Osteocyte (in vitro differentiated cells): ENCODE results near the gene PLA2R1. TPM values are rescaled to one million over a fixed set of nuclear protein-coding genes. Genes with fewer than 3 reads are reported as not detected.

ENCODE experiments used
- DNase-seq: peaks from one replicate; pipeline ENCODE4 v3.0.0; 2021; ENCODE audit warnings: mixed read lengths; ENCODE audit not compliant: unreplicated experiment; ENCODE audit errors: extremely low spot score
- H3K27ac Mint-ChIP-seq: one replicate; pipeline ENCODE4 v1.8.0; 2021; ENCODE audit warnings: mild to moderate bottlenecking, mixed read lengths; ENCODE audit not compliant: unreplicated experiment
- H3K27me3 Mint-ChIP-seq: one replicate; pipeline ENCODE4 v1.8.0; 2021; ENCODE audit warnings: mixed read lengths; ENCODE audit not compliant: unreplicated experiment
- H3K36me3 Mint-ChIP-seq: one replicate; pipeline ENCODE4 v1.8.0; 2021; ENCODE audit warnings: mixed read lengths; ENCODE audit not compliant: unreplicated experiment
- H3K4me1 Mint-ChIP-seq: one replicate; pipeline ENCODE4 v1.8.0; 2021; ENCODE audit warnings: mixed read lengths; ENCODE audit not compliant: unreplicated experiment
- H3K4me3 Mint-ChIP-seq: one replicate; pipeline ENCODE4 v1.8.0; 2021; ENCODE audit warnings: mild to moderate bottlenecking, moderate library complexity, mixed read lengths; ENCODE audit not compliant: unreplicated experiment
- H3K9me3 Mint-ChIP-seq: one replicate; pipeline ENCODE4 v1.8.0; 2021; ENCODE audit warnings: mixed read lengths; ENCODE audit not compliant: unreplicated experiment
- CTCF ChIP-seq: fragments of 200-600 bp; sonication (generic); IDR thresholded peaks from 2 replicates; pipeline ENCODE4 v1.5.0; 2021; ENCODE audit warnings: antibody characterized with exemption, mild to moderate bottlenecking, moderate library complexity
- total RNA-seq: library from RNA; stranded (reverse); gene quantifications from 2 replicates; pipeline ENCODE4 v1.2.1, GENCODE V29; 2021

PLA2R1 gene
- total RNA-seq, 1 donor from 2014 or later: 78.9 TPM

- no peak for TF ChIP-seq CTCF
- H3K27me3 Mint-ChIP-seq: no peaks in the 10 kb centered on the region
- H3K4me1 Mint-ChIP-seq: peaks cover 49% of the 10 kb centered on the region
- H3K9me3 Mint-ChIP-seq: no peaks in the 10 kb centered on the region
- peaks cover 30% of the 10 kb centered on the region for H3K36me3 Mint-ChIP-seq
- no peak overlapping the region for H3K4me3 Mint-ChIP-seq
- H3K27ac Mint-ChIP-seq: peak overlapping the region; percentile 91
- no peak for DNase-seq
These were observed 120.3 kb downstream of the PLA2R1 start for GRCh38 chr2:159942146-159942545.

GRCh38 chr2:159941729-159942128 is 120.7 kb downstream of the PLA2R1 start:
- peaks cover 45% of the 10 kb centered on the region for H3K4me1 Mint-ChIP-seq
- H3K9me3 Mint-ChIP-seq: no peaks in the 10 kb centered on the region
- TF ChIP-seq CTCF: no peak
- H3K36me3 Mint-ChIP-seq: peaks cover 32% of the 10 kb centered on the region
- no peak overlapping the region for H3K4me3 Mint-ChIP-seq
- H3K27ac Mint-ChIP-seq: peak overlapping the region; percentile 60
- H3K27me3 Mint-ChIP-seq: no peaks in the 10 kb centered on the region
- DNase-seq: no peak

GRCh38 chr2:159939946-159940345 is 122.5 kb downstream of the PLA2R1 start:
- H3K4me3 Mint-ChIP-seq: no peak overlapping the region

GRCh38 chr2:159938395-159938794 is 124.0 kb downstream of the PLA2R1 start:
- peaks cover 33% of the 10 kb centered on the region for H3K36me3 Mint-ChIP-seq
- peaks cover 21% of the 10 kb centered on the region for H3K4me1 Mint-ChIP-seq
- TF ChIP-seq CTCF: no peak
- H3K27me3 Mint-ChIP-seq: no peaks in the 10 kb centered on the region
- peak overlapping the region; percentile 47 for H3K27ac Mint-ChIP-seq
- H3K4me3 Mint-ChIP-seq: no peak overlapping the region
- no peaks in the 10 kb centered on the region for H3K9me3 Mint-ChIP-seq
- DNase-seq: no peak

More at GRCh38 chr2:159939946-159940345, 122.5 kb downstream of the PLA2R1 start:
- peak; percentile 53 for TF ChIP-seq CTCF
- Mint-ChIP-seq H3K4me1 (peaks cover 33% of the 10 kb centered on the region), H3K36me3 (peaks cover 42% of the 10 kb centered on the region), H3K27ac (no peak overlapping the region), H3K27me3 (no peaks in the 10 kb centered on the region), H3K9me3 (no peaks in the 10 kb centered on the region)
- DNase-seq: no peak

- Mint-ChIP-seq H3K27me3 (no peaks in the 10 kb centered on the region), H3K4me1 (peaks cover 7% of the 10 kb centered on the region), H3K4me3 (no peak overlapping the region), H3K27ac (no peak overlapping the region), H3K9me3 (no peaks in the 10 kb centered on the region), H3K36me3 (peaks cover 34% of the 10 kb centered on the region)
- TF ChIP-seq CTCF: no peak
- DNase-seq: no peak
These were observed 125.9 kb downstream of the PLA2R1 start for GRCh38 chr2:159936471-159936870.
